ENCODE results near the gene PHLPP1.
"Not testable (repeated sequence)": the region's sequence is repeated elsewhere in the genome, so short reads cannot be mapped to it uniquely, and the experiment has no call there.

PHLPP1 gene

GRCh38 chr18:62899534-62899933, 184.2 kb downstream of the PHLPP1 start:
- DNase-seq: no peak

GRCh38 chr18:62900132-62900883, 185.0 kb downstream of the PHLPP1 start:
- DNase-seq: no peak

GRCh38 chr18:62902776-62903175, 187.4 kb downstream of the PHLPP1 start:
- no peak for DNase-seq

- DNase-seq: no peak
Observed at GRCh38 chr18:62904396-62905285, 189.3 kb downstream of the PHLPP1 start.

- DNase-seq: no peak
Observed at GRCh38 chr18:62912885-62913284, 197.5 kb downstream of the PHLPP1 start.

- not testable (repeated sequence) for DNase-seq
Observed at GRCh38 chr18:62913824-62914223, 198.5 kb downstream of the PHLPP1 start.

- DNase-seq: no peak
Observed at GRCh38 chr18:62914871-62915392, 199.6 kb downstream of the PHLPP1 start.

GRCh38 chr18:62918361-62918760, 203.0 kb downstream of the PHLPP1 start:
- DNase-seq: no peak

- DNase-seq: no peak
Observed at GRCh38 chr18:62919109-62919838, 203.9 kb downstream of the PHLPP1 start.

GRCh38 chr18:62925031-62925688, 209.8 kb downstream of the PHLPP1 start:
- DNase-seq: no peak

- no peak for DNase-seq
Observed at GRCh38 chr18:62928326-62928725, 213.0 kb downstream of the PHLPP1 start.

- no peak for DNase-seq
Observed at GRCh38 chr18:62933261-62933887, 218.0 kb downstream of the PHLPP1 start.

GRCh38 chr18:62935994-62936393, 220.7 kb downstream of the PHLPP1 start:
- no peak for DNase-seq

- no peak for DNase-seq
Observed at GRCh38 chr18:62937065-62937464, 221.7 kb downstream of the PHLPP1 start.

- DNase-seq: no peak
Observed at GRCh38 chr18:62938006-62938405, 222.7 kb downstream of the PHLPP1 start.

GRCh38 chr18:62938487-62938886, 223.1 kb downstream of the PHLPP1 start:
- peak in 1 of 5 experiments; percentile 10 for DNase-seq

- DNase-seq: no peak
Observed at GRCh38 chr18:62939433-62939832, 224.1 kb downstream of the PHLPP1 start.

- no peak for DNase-seq
Observed at GRCh38 chr18:62939926-62940325, 224.6 kb downstream of the PHLPP1 start.

- no peak for DNase-seq
Observed at GRCh38 chr18:62942578-62942977, 227.2 kb downstream of the PHLPP1 start.

- DNase-seq: peak in 1 of 5 experiments; percentile 24
Observed at GRCh38 chr18:62944454-62944853, 229.1 kb downstream of the PHLPP1 start.

GRCh38 chr18:62948788-62949187, 233.4 kb downstream of the PHLPP1 start:
- DNase-seq: no peak

- DNase-seq: no peak
Observed at GRCh38 chr18:62950246-62950645, 234.9 kb downstream of the PHLPP1 start.

Data from T-helper 2 cell (primary cell).